ENCODE results near the gene ACSS1. TPM values are rescaled to one million over a fixed set of nuclear protein-coding genes. Genes with fewer than 3 reads are reported as not detected.

Gene ACSS1
- total and polyA plus RNA-seq, 2 experiments from 2014 or later = 1.3 to 4.1 TPM

- H3F3A ChIP-seq (replicated peaks; ENCODE audit: low read depth) = no peaks in the 10 kb centered on the region
- DNase-seq (ENCODE audit: low spot score) = no peak
- no peaks in the 10 kb centered on the region for H4K20me1 ChIP-seq (replicated peaks; ENCODE audit: insufficient read depth)
- no peaks in the 10 kb centered on the region for H3K79me2 ChIP-seq (replicated peaks; ENCODE audit: insufficient read depth)
- H2AFZ ChIP-seq = no peak overlapping the region
- H3K4me1 ChIP-seq (ENCODE audit: insufficient read depth) = no peaks in the 10 kb centered on the region
- H3K36me3 ChIP-seq (ENCODE audit: insufficient read depth) = no peaks in the 10 kb centered on the region
- no peak overlapping the region for H3K4me2 ChIP-seq
- H3K27me3 ChIP-seq (ENCODE audit: insufficient read depth) = no peaks in the 10 kb centered on the region
- H3K27ac ChIP-seq (ENCODE audit: low read depth) = no peak overlapping the region
- no peak for TF ChIP-seq EZH2phosphoT487 (IDR thresholded peaks at IDR 0.05; ENCODE audit: unreplicated experiment)
- no peak for TF ChIP-seq JUNB (IDR thresholded peaks at IDR 0.05; ENCODE audit: unreplicated experiment)
- no peaks in the 10 kb centered on the region; the same call in 2 of the 3 replicates for H3K9me3 Mint-ChIP-seq
- H3K4me3 Mint-ChIP-seq = no peak overlapping the region
- H3K9me2 ChIP-seq (ENCODE audit: insufficient read depth) = no peaks in the 10 kb centered on the region
- no peaks in the 10 kb centered on the region for H3K36me3 Mint-ChIP-seq (ENCODE audit: low read depth)
- ATAC-seq = no peak
- no peaks in the 10 kb centered on the region for H3K4me1 Mint-ChIP-seq
- no peak overlapping the region for H3K27ac Mint-ChIP-seq
- H3K27me3 Mint-ChIP-seq (ENCODE audit: insufficient read depth, low read depth, poor library complexity) = peaks cover 15% of the 10 kb centered on the region
- H3K4me3 ChIP-seq = no peak overlapping the region
Measured at GRCh38 chr20:25046181-25046641, 11.7 kb downstream of the ACSS1 start.

- Histone ChIP-seq H3K4me1 (ENCODE audit: insufficient read depth) (no peaks in the 10 kb centered on the region), H3K79me2 (replicated peaks; ENCODE audit: insufficient read depth) (no peaks in the 10 kb centered on the region), H3K9me2 (ENCODE audit: insufficient read depth) (no peaks in the 10 kb centered on the region), H4K20me1 (replicated peaks; ENCODE audit: insufficient read depth) (no peaks in the 10 kb centered on the region), H3K4me3 (no peak overlapping the region), H3K36me3 (ENCODE audit: insufficient read depth) (no peaks in the 10 kb centered on the region), H3F3A (replicated peaks; ENCODE audit: low read depth) (no peaks in the 10 kb centered on the region), H2AFZ (no peak overlapping the region), H3K27ac (ENCODE audit: low read depth) (no peak overlapping the region), H3K27me3 (ENCODE audit: insufficient read depth) (no peaks in the 10 kb centered on the region), H3K4me2 (no peak overlapping the region)
- no peaks in the 10 kb centered on the region for H3K4me1 Mint-ChIP-seq
- DNase-seq (ENCODE audit: low spot score) = no peak
- no peak for ATAC-seq
- H3K27me3 Mint-ChIP-seq (ENCODE audit: insufficient read depth, low read depth, poor library complexity) = peaks cover 11% of the 10 kb centered on the region
- no peak overlapping the region for H3K27ac Mint-ChIP-seq
- no peak overlapping the region for H3K4me3 Mint-ChIP-seq
- H3K36me3 Mint-ChIP-seq (ENCODE audit: low read depth) = no peaks in the 10 kb centered on the region
- H3K9me3 Mint-ChIP-seq = no peaks in the 10 kb centered on the region; the same call in 2 of the 3 replicates
- TF ChIP-seq ETS1 (IDR thresholded peaks at IDR 0.05) (no peak), CREB1 (CRISPR knock-in tag; IDR thresholded peaks at IDR 0.05; ENCODE audit: low read depth) (no peak), EZH2 (IDR thresholded peaks at IDR 0.05; ENCODE audit: low read depth, unreplicated experiment) (no peak), JUNB (IDR thresholded peaks at IDR 0.05; ENCODE audit: unreplicated experiment) (no peak), POLR2AphosphoS5 (IDR thresholded peaks at IDR 0.05; ENCODE audit: low read depth) (no peak), NANOG (IDR thresholded peaks at IDR 0.05; ENCODE audit: borderline replicate concordance) (no peak), ZNF462 (CRISPR knock-in tag; IDR thresholded peaks at IDR 0.05) (no peak), STAT1 (IDR thresholded peaks at IDR 0.05; ENCODE audit: unreplicated experiment) (no peak)
Measured at GRCh38 chr20:25045343-25045712, 12.6 kb downstream of the ACSS1 start.
